MM.1S (cell line): ENCODE results near the gene LRRC17.

Experiments used
- DNase-seq: peaks from one replicate; pipeline ENCODE4 v3.0.0-alpha.2; 2015
- H2AFZ ChIP-seq: fragments of 300-600 bp; sonication (generic); 2 replicates; pipeline ENCODE4 v1.6.0; 2016; ENCODE audit warnings: antibody characterized with exemption, low read length
- H3F3A ChIP-seq: fragments of 300-600 bp; sonication (generic); 2 replicates; pipeline ENCODE4 v1.6.1; 2016; ENCODE audit warnings: mild to moderate bottlenecking, antibody characterized with exemption, low read length, moderate library complexity, mixed read lengths; ENCODE audit not compliant: insufficient read depth
- H3K27ac ChIP-seq: fragments of 300-600 bp; sonication (generic); 2 replicates; pipeline ENCODE4 v1.5.1; 2016; ENCODE audit warnings: mild to moderate bottlenecking, low read length
- H3K27me3 ChIP-seq: fragments of 300-600 bp; sonication (generic); replicated peaks from 2 replicates; pipeline ENCODE4 v1.6.0; 2016; ENCODE audit warnings: low read length; ENCODE audit not compliant: insufficient read depth
- H3K36me3 ChIP-seq: fragments of 300-600 bp; sonication (generic); replicated peaks from 2 replicates; pipeline ENCODE4 v1.6.1; 2016; ENCODE audit warnings: mild to moderate bottlenecking, low read length, mixed read lengths; ENCODE audit not compliant: insufficient read depth
- H3K4me1 ChIP-seq: fragments of 300-600 bp; sonication (generic); 2 replicates; pipeline ENCODE4 v1.6.1; 2016; ENCODE audit warnings: low read length, mixed read lengths
- H3K4me2 ChIP-seq: fragments of 300-600 bp; sonication (generic); 2 replicates; pipeline ENCODE4 v1.6.0; 2016; ENCODE audit warnings: low read depth, low read length
- H3K4me3 ChIP-seq: fragments of 300-600 bp; sonication (generic); 2 replicates; pipeline ENCODE4 v1.5.1; 2016; ENCODE audit warnings: low read length, mixed read lengths
- H3K79me2 ChIP-seq: fragments of 300-600 bp; sonication (generic); 2 replicates; pipeline ENCODE4 v1.6.1; 2016; ENCODE audit warnings: mixed run types, low read length, mixed read lengths
- H3K9ac ChIP-seq: fragments of 300-600 bp; sonication (generic); 2 replicates; pipeline ENCODE4 v1.6.1; 2016; ENCODE audit warnings: low read length, mixed read lengths
- H3K9me2 ChIP-seq: fragments of 300-600 bp; sonication (generic); replicated peaks from 2 replicates; pipeline ENCODE4 v1.6.1; 2016; ENCODE audit warnings: mild to moderate bottlenecking, low read length, mixed read lengths; ENCODE audit not compliant: insufficient read depth
- H3K9me3 ChIP-seq: fragments of 300-600 bp; sonication (generic); replicated peaks from 2 replicates; pipeline ENCODE4 v1.6.1; 2016; ENCODE audit warnings: mild to moderate bottlenecking, low read length, mixed read lengths; ENCODE audit not compliant: insufficient read depth
- H4K20me1 ChIP-seq: fragments of 300-600 bp; sonication (generic); 2 replicates; pipeline ENCODE4 v1.6.1; 2016; ENCODE audit warnings: mild to moderate bottlenecking, low read length, moderate library complexity, mixed read lengths; ENCODE audit not compliant: insufficient read depth
- EZH2 ChIP-seq: fragments of 300-600 bp; sonication (generic); optimal IDR thresholded peaks from 2 replicates; pipeline ENCODE3; 2017; ENCODE audit warnings: low read depth, mild to moderate bottlenecking, antibody characterized with exemption, low read length, mixed read lengths
- EZH2phosphoT487 ChIP-seq: fragments of 300-600 bp; sonication (generic); IDR thresholded peaks from 2 replicates; pipeline ENCODE4 v1.6.1; 2018; ENCODE audit warnings: antibody characterized with exemption, low read length
- TF ChIP-seq, protein P1 (sequence below): fragments of 300-600 bp; sonication (generic); IDR thresholded peaks from 2 replicates; pipeline ENCODE4 v1.5.1; 2016; ENCODE audit warnings: antibody characterized with exemption, low read length, mixed read lengths

LRRC17 gene

DNA sequence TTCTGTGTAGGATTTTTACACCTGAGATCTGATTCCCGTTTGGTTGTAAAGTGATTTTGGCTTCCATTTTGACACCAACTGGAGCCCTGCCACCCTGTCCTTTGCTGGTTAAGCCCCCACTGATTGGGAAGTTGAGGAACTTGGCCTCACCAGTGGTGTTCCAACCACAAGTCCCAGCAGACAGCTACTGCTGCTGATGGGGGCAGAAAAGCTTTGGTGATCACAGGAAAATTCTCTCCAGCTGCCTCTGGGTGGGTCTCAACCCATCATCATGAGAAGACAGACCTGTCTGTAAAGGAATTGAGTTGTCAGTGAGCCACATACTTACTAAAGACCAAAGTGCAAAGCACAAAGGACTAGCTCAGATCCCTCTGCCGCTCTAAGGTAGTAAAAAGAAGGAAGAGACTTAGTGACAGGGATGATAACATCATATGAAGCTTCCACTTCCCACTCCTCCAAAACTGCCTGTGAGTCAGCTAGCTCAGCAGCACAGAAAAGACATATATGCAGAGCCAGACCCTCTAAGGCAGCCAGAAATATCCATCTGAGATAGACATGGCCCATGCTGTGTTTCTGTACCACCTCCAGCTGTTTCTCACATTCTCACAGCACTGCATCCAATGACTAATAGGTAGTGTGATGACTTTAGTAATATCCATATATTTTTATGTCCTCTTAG, 22.4 kb upstream of the LRRC17 start:
- Histone ChIP-seq H3K4me2 (no peak overlapping the region), H3K4me3 (no peak overlapping the region), H3K9me3 (no peaks in the 10 kb centered on the region), H3K27ac (no peak overlapping the region), H3K9ac (no peak overlapping the region), H3F3A (no peaks in the 10 kb centered on the region), H3K4me1 (no peaks in the 10 kb centered on the region), H3K79me2 (no peaks in the 10 kb centered on the region), H2AFZ (no peak overlapping the region), H3K9me2 (no peaks in the 10 kb centered on the region), H3K36me3 (no peaks in the 10 kb centered on the region), H4K20me1 (no peaks in the 10 kb centered on the region), H3K27me3 (no peaks in the 10 kb centered on the region)
- no peak for DNase-seq
- TF ChIP-seq EZH2, result no peak
- TF ChIP-seq, protein P1, sequence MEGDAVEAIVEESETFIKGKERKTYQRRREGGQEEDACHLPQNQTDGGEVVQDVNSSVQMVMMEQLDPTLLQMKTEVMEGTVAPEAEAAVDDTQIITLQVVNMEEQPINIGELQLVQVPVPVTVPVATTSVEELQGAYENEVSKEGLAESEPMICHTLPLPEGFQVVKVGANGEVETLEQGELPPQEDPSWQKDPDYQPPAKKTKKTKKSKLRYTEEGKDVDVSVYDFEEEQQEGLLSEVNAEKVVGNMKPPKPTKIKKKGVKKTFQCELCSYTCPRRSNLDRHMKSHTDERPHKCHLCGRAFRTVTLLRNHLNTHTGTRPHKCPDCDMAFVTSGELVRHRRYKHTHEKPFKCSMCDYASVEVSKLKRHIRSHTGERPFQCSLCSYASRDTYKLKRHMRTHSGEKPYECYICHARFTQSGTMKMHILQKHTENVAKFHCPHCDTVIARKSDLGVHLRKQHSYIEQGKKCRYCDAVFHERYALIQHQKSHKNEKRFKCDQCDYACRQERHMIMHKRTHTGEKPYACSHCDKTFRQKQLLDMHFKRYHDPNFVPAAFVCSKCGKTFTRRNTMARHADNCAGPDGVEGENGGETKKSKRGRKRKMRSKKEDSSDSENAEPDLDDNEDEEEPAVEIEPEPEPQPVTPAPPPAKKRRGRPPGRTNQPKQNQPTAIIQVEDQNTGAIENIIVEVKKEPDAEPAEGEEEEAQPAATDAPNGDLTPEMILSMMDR, result no peak
- TF ChIP-seq EZH2phosphoT487, result no peak

DNA sequence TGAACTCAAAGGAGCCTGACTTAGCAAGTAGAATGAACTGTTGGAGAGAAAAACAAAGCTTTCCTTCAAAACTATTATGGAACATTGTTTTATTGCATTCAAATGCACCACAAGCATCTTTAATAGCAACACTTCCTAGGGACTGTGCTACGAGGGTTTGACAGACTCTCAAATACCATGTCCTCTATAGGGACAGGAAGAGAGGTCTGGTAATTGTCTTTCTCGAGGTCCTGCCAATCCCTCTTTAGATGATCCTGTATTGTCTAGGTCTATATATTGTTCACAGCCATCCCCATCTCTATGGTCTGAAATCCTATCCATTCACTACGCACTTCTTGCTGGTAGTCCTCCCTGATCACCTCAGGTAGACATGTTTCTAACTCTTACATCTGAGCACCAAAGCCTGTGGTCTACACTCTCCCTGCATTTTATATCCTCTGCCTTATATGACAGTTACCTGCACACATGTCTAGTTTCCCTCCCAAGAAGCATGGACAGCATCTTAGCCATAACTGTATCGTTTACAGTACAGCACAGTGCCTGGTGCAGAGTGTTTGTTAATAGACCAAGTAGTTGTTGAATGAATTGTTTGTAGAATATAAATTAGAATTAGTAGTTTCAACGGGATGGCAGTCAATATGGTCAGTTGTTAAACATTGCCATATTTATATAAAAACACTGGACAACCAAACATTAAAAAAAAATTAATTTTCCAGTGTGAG, 21.7 kb upstream of the LRRC17 start:
- no peaks in the 10 kb centered on the region for H3K79me2 ChIP-seq
- no peak overlapping the region for H3K27ac ChIP-seq
- H4K20me1 ChIP-seq, result no peaks in the 10 kb centered on the region
- no peak overlapping the region for H3K4me2 ChIP-seq
- H3K27me3 ChIP-seq, result no peaks in the 10 kb centered on the region
- no peaks in the 10 kb centered on the region for H3K9me3 ChIP-seq
- no peaks in the 10 kb centered on the region for H3K36me3 ChIP-seq
- no peak overlapping the region for H3K9ac ChIP-seq
- H2AFZ ChIP-seq, result no peak overlapping the region
- no peak for DNase-seq
- no peak overlapping the region for H3K4me3 ChIP-seq
- no peaks in the 10 kb centered on the region for H3K9me2 ChIP-seq
- no peaks in the 10 kb centered on the region for H3K4me1 ChIP-seq
- H3F3A ChIP-seq, result no peaks in the 10 kb centered on the region
- no peak for TF ChIP-seq EZH2
- TF ChIP-seq EZH2phosphoT487, result no peak
- TF ChIP-seq, protein P1, result no peak

DNA sequence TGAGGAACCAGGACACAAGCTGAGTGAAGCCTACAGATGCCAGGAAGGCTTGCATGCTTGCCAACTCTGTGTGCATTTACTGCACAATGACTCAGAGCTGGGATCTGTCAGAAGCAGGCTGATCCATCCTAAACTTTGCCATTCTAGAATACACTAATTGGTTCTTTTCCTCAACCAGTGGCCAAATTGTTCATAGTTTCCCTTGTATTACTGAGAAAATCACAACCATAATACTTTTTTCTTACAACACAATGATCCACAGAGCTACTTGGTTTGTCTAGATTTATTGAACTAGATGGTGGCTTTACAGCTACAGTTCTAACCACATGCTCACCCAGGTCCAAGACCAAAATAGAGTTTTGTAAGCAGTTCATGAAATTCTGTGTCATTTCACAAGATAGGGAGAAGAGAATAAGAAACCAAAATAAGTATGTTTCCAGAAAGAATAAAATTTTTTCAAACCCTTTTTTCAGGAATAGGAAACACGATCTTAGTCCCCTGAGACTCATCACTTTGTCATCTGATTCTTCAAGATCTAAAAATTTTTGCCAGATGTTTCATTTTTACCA, 21.0 kb upstream of the LRRC17 start:
- H3K36me3 ChIP-seq, result no peaks in the 10 kb centered on the region
- no peaks in the 10 kb centered on the region for H3K9me3 ChIP-seq
- no peak overlapping the region for H3K9ac ChIP-seq
- H3K4me1 ChIP-seq, result no peaks in the 10 kb centered on the region
- H4K20me1 ChIP-seq, result no peaks in the 10 kb centered on the region
- H2AFZ ChIP-seq, result no peak overlapping the region
- H3K4me3 ChIP-seq, result no peak overlapping the region
- H3K9me2 ChIP-seq, result no peaks in the 10 kb centered on the region
- no peaks in the 10 kb centered on the region for H3F3A ChIP-seq
- DNase-seq, result no peak
- no peak overlapping the region for H3K4me2 ChIP-seq
- TF ChIP-seq, protein P1, result no peak
- TF ChIP-seq EZH2phosphoT487, result no peak
- no peak for TF ChIP-seq EZH2
- no peaks in the 10 kb centered on the region for H3K79me2 ChIP-seq
- no peaks in the 10 kb centered on the region for H3K27me3 ChIP-seq
- H3K27ac ChIP-seq, result no peak overlapping the region
